Thymus (tissue), 11 donors: ENCODE data around the gene TBX4. TPM values are rescaled to one million over a fixed set of nuclear protein-coding genes. Genes with fewer than 3 reads are reported as not detected.
"Not testable (repeated sequence)": the region's sequence is repeated elsewhere in the genome, so short reads cannot be mapped to it uniquely, and the experiment has no call there.

Experiments used
- DNase-seq, 9 donors: peaks; one replicate each; pipeline ENCODE4 v3.0.0-alpha.2; 2013; ENCODE audit warnings: low spot score in 9 of 9, low read depth in 6 of 9, missing footprints in 1 of 9
- H3K27ac ChIP-seq, 2 donors: one replicate each; pipeline ENCODE4 v1.5.1; 2013; ENCODE audit warnings: control low read depth in 1 of 2, low read depth in 1 of 2, low read length in 1 of 2, mild to moderate bottlenecking in 1 of 2, moderate library complexity in 1 of 2
- H3K27me3 ChIP-seq, 2 donors: one replicate each; pipeline ENCODE4 v1.5.1; 2013; ENCODE audit warnings: low read length in 1 of 2; ENCODE audit not compliant: control insufficient read depth in 2 of 2, insufficient read depth in 1 of 2
- H3K36me3 ChIP-seq, 2 donors: one replicate each; pipeline ENCODE4 v1.5.1; 2013; ENCODE audit warnings: low read length in 1 of 2, mild to moderate bottlenecking in 1 of 2, moderate library complexity in 1 of 2; ENCODE audit not compliant: control insufficient read depth in 2 of 2, insufficient read depth in 2 of 2
- H3K4me1 ChIP-seq, 2 donors: one replicate each; pipeline ENCODE4 v1.5.1; 2013; ENCODE audit warnings: low read length in 2 of 2; ENCODE audit not compliant: control insufficient read depth in 2 of 2, insufficient read depth in 2 of 2
- H3K4me3 ChIP-seq, 2 donors: one replicate each; pipeline ENCODE4 v1.5.1; 2013; ENCODE audit warnings: low read length in 2 of 2, control low read depth in 1 of 2, mild to moderate bottlenecking in 1 of 2
- H3K9me3 ChIP-seq, 2 donors: one replicate each; pipeline ENCODE4 v1.5.1; 2013; ENCODE audit warnings: low read length in 1 of 2, mild to moderate bottlenecking in 1 of 2; ENCODE audit not compliant: control insufficient read depth in 2 of 2, insufficient read depth in 1 of 2
- WGBS: extraction: QIAGEN DNeasy Blood & Tissue Kit; methylation state at CpG from one replicate; pipeline ENCODE4 v1.1.7; 2013; 5-methylcytosine and 5-hydroxymethylcytosine counted together
- polyA plus RNA-seq: library from polyadenylated mRNA; stranded (reverse); fragments of 200-250 nt; gene quantifications from one replicate; pipeline ENCODE4 v1.2.3, GENCODE V29; 2013
- total RNA-seq: library from RNA; stranded (reverse); fragments of 120-200 nt; gene quantifications from one replicate; pipeline ENCODE4 v1.2.4, GENCODE V29; 2013
- donor health status: healthy.

Gene TBX4
- total and polyA plus RNA-seq, 2 donors = 0.11 to 0.14 TPM

DNA sequence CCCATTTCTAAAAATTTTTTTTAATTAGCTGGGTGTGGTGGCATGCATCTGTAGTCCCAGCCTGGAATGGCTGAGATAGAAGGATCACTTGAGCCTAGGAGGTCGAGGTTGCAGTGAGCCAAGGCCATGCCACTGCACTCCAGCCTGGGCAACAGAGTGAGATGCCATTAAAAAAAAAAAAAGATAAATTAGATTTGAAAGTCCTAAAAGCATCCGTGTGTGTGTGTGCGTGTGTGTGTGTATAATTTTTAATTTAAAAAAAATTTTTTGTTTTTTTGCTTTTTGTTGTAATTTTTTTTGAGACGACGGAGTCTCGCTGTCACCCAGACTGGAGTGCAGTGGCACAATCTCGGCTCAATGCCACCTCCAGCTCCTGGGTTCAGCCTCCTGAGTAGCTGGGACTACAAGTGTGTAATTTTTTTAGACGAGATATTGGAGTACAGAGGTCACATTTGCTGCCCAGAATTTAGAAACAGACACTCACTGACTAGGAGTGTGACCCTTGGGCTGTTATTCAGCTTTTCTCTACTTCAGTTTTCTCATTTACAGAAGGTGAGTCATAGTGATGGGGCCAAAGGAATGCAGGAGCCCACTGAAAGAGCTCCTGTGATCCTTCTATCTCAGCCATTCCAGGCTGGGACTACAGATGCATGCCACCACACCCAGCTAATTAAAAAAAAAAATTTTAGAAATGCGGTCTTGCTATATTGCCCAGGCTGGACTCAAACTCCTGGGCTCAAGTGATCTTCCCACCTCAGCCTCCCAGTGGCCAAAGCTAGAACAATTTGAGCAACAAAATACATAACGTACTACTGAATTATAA is 25.5 kb upstream of the TBX4 start:
- Histone ChIP-seq H3K4me1 (no peaks in the 10 kb centered on the region), H3K9me3 (no peaks in the 10 kb centered on the region), H3K27ac (no peak overlapping the region), H3K36me3 (no peaks in the 10 kb centered on the region), H3K4me3 (no peak overlapping the region), H3K27me3 (peaks cover 5 to 36% of the 10 kb centered on the region in 2 donors)
- DNase-seq = no peak
- 94% methylated on average over 10 of the region's 10 CpGs for WGBS

DNA sequence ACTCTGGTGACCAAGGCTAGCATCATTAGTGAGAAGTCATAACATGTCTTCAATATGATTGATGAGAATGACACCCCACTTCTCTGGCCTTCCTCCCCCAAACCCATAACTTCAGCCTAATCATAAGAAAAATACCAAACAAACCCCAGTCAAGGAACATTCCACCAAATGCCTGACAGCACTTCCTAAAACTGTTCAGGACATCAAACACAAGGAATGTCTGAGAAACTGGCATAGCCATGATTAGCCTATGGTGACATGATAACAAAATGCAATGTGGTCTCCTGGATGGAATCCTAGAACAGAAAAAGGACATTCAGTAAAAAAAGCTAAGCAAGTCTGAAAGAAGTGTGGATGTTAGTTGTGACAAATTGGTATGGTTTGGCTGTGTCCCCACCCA is 24.7 kb upstream of the TBX4 start:
- DNase-seq = no peak
- Histone ChIP-seq H3K4me3 (no peak overlapping the region), H3K27ac (no peak overlapping the region), H3K36me3 (no peaks in the 10 kb centered on the region), H3K27me3 (peaks cover 5 to 31% of the 10 kb centered on the region in 2 donors), H3K9me3 (no peaks in the 10 kb centered on the region), H3K4me1 (no peaks in the 10 kb centered on the region)

- WGBS = 95% methylated on average over 1 of the region's 1 CpG
- no peak overlapping the region for H3K4me3 ChIP-seq
- peaks cover 0 to 28% of the 10 kb centered on the region in 2 donors for H3K27me3 ChIP-seq
- H3K27ac ChIP-seq = no peak overlapping the region
- no peaks in the 10 kb centered on the region for H3K4me1 ChIP-seq
- H3K36me3 ChIP-seq = no peaks in the 10 kb centered on the region
- H3K9me3 ChIP-seq = peaks cover 0 to 5% of the 10 kb centered on the region in 2 donors
- DNase-seq = no peak
Measured at GRCh38 chr17:61429274-61429673, 22.9 kb upstream of the TBX4 start.

DNA sequence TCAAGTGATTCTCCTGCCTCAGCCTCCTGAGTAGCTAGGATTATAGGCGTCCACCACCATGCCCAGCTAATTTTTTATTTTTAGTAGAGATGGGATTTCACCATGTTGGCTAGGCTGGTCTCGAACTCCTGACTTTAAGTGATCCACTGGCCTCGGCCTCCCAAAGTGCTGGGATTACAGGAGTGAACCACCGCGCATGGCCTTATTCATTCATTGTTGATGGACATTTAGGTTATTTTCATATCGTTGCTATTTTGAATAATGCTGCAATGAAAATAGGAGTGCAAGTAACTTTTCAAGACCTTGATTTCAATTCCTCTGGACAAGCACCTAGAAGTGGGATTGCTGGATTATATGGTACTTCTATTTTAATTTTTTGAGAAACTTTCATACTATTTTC is 22.4 kb upstream of the TBX4 start:
- H3K9me3 ChIP-seq, H3K4me3 ChIP-seq, H3K27ac ChIP-seq, H3K4me1 ChIP-seq, H3K36me3 ChIP-seq, DNase-seq: not testable (repeated sequence)
- H3K27me3 ChIP-seq = peaks cover 0 to 22% of the 10 kb centered on the region in 2 donors
- 93% methylated on average over 6 of the region's 6 CpGs for WGBS

DNA sequence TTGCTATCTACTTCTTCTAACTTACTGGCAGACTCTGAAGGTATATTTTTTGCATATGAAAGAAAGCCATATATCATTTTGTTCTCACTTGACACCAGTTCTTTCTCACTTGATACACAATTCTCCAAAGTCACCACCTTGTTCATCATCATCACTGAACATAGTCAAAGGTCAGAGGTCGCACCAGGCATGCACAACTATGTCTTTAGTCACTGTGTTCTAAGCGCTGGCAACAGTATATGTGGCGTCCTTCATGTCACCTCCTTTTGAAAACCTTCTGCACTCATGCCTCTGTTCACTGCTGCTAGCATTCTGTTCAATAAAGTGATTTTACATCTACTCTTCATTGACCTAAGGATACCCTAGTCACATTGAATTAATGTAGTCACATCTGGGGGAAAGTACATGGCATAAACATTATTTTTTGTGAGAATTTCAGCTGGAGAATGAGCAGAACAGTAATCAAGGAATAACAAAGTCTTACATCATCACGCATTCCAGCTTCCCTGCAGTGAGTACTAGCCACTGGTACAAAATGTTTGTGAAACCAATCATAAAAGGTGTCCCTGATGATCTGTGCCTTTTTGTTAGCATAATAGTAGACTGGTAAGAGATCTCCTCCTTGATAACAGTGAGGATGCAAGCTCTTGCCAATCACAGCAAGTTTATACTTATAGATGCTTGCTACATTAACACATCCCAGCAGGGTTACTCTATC is 20.5 kb upstream of the TBX4 start:
- Histone ChIP-seq H3K4me1 (no peaks in the 10 kb centered on the region), H3K36me3 (no peaks in the 10 kb centered on the region), H3K27me3 (peaks cover 0 to 9% of the 10 kb centered on the region in 2 donors), H3K27ac (no peak overlapping the region), H3K9me3 (peaks cover 0 to 5% of the 10 kb centered on the region in 2 donors), H3K4me3 (no peak overlapping the region)
- no peak for DNase-seq
- WGBS = 94% methylated on average over 4 of the region's 4 CpGs

GRCh38 chr17:61436273-61436672 is 15.9 kb upstream of the TBX4 start:
- no peak for DNase-seq
- Histone ChIP-seq H3K36me3 (no peaks in the 10 kb centered on the region), H3K4me1 (no peaks in the 10 kb centered on the region), H3K4me3 (no peak overlapping the region), H3K27me3 (peaks cover 0 to 19% of the 10 kb centered on the region in 2 donors), H3K9me3 (peaks cover 0 to 5% of the 10 kb centered on the region in 2 donors), H3K27ac (no peak overlapping the region)

DNA sequence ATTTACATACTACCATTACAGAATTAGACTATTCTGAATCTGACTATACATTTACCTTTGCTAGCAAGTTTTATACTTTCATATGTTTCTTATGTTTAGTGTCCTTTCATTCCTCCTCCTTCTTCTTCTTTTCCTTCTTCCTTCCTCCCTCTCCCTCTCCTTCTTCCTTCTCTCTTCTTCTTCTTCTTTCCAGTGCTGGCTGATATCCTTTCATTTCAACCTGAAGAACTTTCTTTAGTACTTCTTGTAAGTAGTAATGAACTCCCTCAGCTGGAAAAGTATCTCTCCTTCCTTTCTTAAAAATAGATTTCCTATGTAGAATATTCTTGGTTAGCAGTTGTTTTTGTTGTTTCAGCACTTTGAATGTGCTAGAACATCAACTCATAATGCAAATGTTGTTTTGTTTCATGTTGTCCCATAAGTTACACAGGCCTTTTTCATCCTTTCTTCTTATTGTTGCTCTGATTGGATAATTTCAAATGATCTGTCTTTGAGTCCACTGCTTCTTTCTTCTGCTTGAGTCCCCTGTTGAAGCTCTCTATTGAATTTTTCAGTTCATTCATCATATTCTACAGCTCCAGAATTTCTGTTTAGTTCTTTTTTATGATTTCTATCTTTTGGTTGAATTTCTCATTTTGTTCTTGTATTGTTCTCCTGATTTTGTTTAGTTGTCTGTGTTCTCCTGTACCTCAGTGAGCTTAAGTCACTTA is 15.1 kb upstream of the TBX4 start:
- no peak overlapping the region for H3K27ac ChIP-seq
- DNase-seq = no peak
- H3K27me3 ChIP-seq = peaks cover 0 to 21% of the 10 kb centered on the region in 2 donors
- H3K9me3 ChIP-seq = peaks cover 0 to 5% of the 10 kb centered on the region in 2 donors
- no peaks in the 10 kb centered on the region for H3K4me1 ChIP-seq
- no peaks in the 10 kb centered on the region for H3K36me3 ChIP-seq
- H3K4me3 ChIP-seq = no peak overlapping the region

DNA sequence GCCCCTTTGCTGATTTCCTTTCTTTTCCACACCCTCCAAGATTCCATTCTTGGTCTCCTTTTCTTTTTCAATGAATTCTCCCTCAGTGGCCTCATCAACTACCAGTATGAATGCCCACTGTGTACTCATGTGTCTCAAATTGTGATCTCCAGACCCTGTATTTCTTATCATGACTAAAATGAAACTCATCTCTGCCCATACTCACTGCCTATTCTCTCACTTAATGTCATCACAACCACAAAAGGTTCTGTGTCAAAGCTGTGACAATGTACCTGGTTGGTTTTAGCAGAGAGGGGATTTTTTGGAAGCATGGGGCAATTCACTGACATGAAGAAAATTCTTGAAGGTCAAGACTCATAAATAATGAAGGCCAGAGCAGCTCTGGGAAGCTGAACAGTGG is 11.5 kb upstream of the TBX4 start:
- no peaks in the 10 kb centered on the region for H3K4me1 ChIP-seq
- H3K27me3 ChIP-seq = peaks cover 0 to 47% of the 10 kb centered on the region in 2 donors
- no peak overlapping the region for H3K27ac ChIP-seq
- H3K4me3 ChIP-seq = no peak overlapping the region
- no peaks in the 10 kb centered on the region for H3K36me3 ChIP-seq
- H3K9me3 ChIP-seq = no peaks in the 10 kb centered on the region
- DNase-seq = no peak

- H3K36me3 ChIP-seq, H3K4me1 ChIP-seq, H3K27ac ChIP-seq, H3K4me3 ChIP-seq, DNase-seq, H3K9me3 ChIP-seq: not testable (repeated sequence)
- peaks cover 0 to 54% of the 10 kb centered on the region in 2 donors for H3K27me3 ChIP-seq
- 98% methylated on average over 6 of the region's 6 CpGs for WGBS
Measured at GRCh38 chr17:61441507-61441906, 10.7 kb upstream of the TBX4 start.
